T-helper 17 cell (primary cell): ENCODE results near the gene SDK1. TPM values are rescaled to one million over a fixed set of nuclear protein-coding genes. Genes with fewer than 3 reads are reported as not detected.
A peak's percentile ranks its signal among the peaks of the same experiment; 100 is the strongest.

Experiments used
- ATAC-seq: fragments of 150-1000 bp; cut with Tn5 transposase; 2 replicates; pipeline ENCODE4 v1.10.0; 2021; ENCODE audit warnings: mild to moderate bottlenecking, moderate library complexity
- DNase-seq, 3 donors: peaks; one replicate each; pipeline versions ENCODE4 v3.0.0 to v3.0.0-alpha.2; 2020 to 2021
- H3K9me3 ChIP-seq: one replicate; pipeline ENCODE4 v1.7.0; 2013; ENCODE audit warnings: low read length, mild to moderate bottlenecking; ENCODE audit not compliant: control insufficient read depth, poor library complexity, severe bottlenecking
- H3K27ac Mint-ChIP-seq: one replicate; pipeline ENCODE4 v1.8.0; 2022; ENCODE audit warnings: mild to moderate bottlenecking, moderate library complexity, mixed read lengths
- H3K27me3 Mint-ChIP-seq: one replicate; pipeline ENCODE4 v1.8.0; 2022; ENCODE audit warnings: mixed read lengths
- H3K36me3 Mint-ChIP-seq: one replicate; pipeline ENCODE4 v1.8.0; 2022; ENCODE audit warnings: low read depth, mixed read lengths
- H3K4me1 Mint-ChIP-seq: one replicate; pipeline ENCODE4 v1.8.0; 2022; ENCODE audit warnings: mild to moderate bottlenecking, mixed read lengths
- H3K4me3 Mint-ChIP-seq: one replicate; pipeline ENCODE4 v1.8.0; 2022; ENCODE audit warnings: mild to moderate bottlenecking, moderate library complexity, mixed read lengths
- total RNA-seq, 4 donors: library from RNA in 2 of 4; stranded (reverse) in 2 of 4; gene quantifications; one replicate each; pipeline ENCODE4 v1.2.3 and lab custom pipeline; 2022 to 2026

The SDK1 gene
- total RNA-seq, 2 donors from 2014 or later, result 0.12 to 0.13 TPM

- H3K27me3 Mint-ChIP-seq, result peaks cover 43% of the 10 kb centered on the region
Observed at GRCh38 chr7:3893789-3894153, 592.7 kb downstream of the SDK1 start.

GRCh38 chr7:3895341-3896116 is 594.5 kb downstream of the SDK1 start:
- H3K27ac Mint-ChIP-seq, result no peak overlapping the region
- peaks cover 53% of the 10 kb centered on the region for H3K27me3 Mint-ChIP-seq
- no peaks in the 10 kb centered on the region for H3K36me3 Mint-ChIP-seq
- peaks cover 5% of the 10 kb centered on the region for H3K4me1 Mint-ChIP-seq
- H3K9me3 ChIP-seq, result no peaks in the 10 kb centered on the region
- H3K4me3 Mint-ChIP-seq, result no peak overlapping the region
- ATAC-seq (no peak), DNase-seq (no peak)

More at GRCh38 chr7:3893789-3894153, 592.7 kb downstream of the SDK1 start:
- DNase-seq (no peak), ATAC-seq (no peak)
- Mint-ChIP-seq H3K36me3 (no peaks in the 10 kb centered on the region), H3K4me1 (peaks cover 5% of the 10 kb centered on the region), H3K27ac (no peak overlapping the region), H3K4me3 (no peak overlapping the region)
- no peaks in the 10 kb centered on the region for H3K9me3 ChIP-seq

- ATAC-seq, result no peak
- no peaks in the 10 kb centered on the region for H3K9me3 ChIP-seq
- Mint-ChIP-seq H3K27ac (no peak overlapping the region), H3K4me1 (peaks cover 5% of the 10 kb centered on the region), H3K27me3 (peaks cover 58% of the 10 kb centered on the region), H3K4me3 (no peak overlapping the region), H3K36me3 (no peaks in the 10 kb centered on the region)
- no peak for DNase-seq
Observed at GRCh38 chr7:3896169-3896765, 595.2 kb downstream of the SDK1 start.

GRCh38 chr7:3897430-3898372 is 596.6 kb downstream of the SDK1 start:
- peak; percentile 69 for ATAC-seq

GRCh38 chr7:3899559-3899991 is 598.5 kb downstream of the SDK1 start:
- H3K4me3 Mint-ChIP-seq, result no peak overlapping the region
- peaks cover 50% of the 10 kb centered on the region for H3K27me3 Mint-ChIP-seq
- no peak for ATAC-seq

More at GRCh38 chr7:3897430-3898372, 596.6 kb downstream of the SDK1 start:
- H3K4me1 Mint-ChIP-seq, result peaks cover 5% of the 10 kb centered on the region
- H3K27me3 Mint-ChIP-seq, result peaks cover 54% of the 10 kb centered on the region
- H3K9me3 ChIP-seq, result no peaks in the 10 kb centered on the region
- no peaks in the 10 kb centered on the region for H3K36me3 Mint-ChIP-seq
- DNase-seq, result peak in 1 of 3 donors; percentile 27
- H3K4me3 Mint-ChIP-seq, result no peak overlapping the region
- no peak overlapping the region for H3K27ac Mint-ChIP-seq

GRCh38 chr7:3908153-3908552 is 607.1 kb downstream of the SDK1 start:
- H3K9me3 ChIP-seq, result no peaks in the 10 kb centered on the region
- Mint-ChIP-seq H3K27ac (no peak overlapping the region), H3K36me3 (no peaks in the 10 kb centered on the region), H3K4me3 (no peak overlapping the region), H3K27me3 (peaks cover 67% of the 10 kb centered on the region), H3K4me1 (no peaks in the 10 kb centered on the region)
- DNase-seq (no peak), ATAC-seq (no peak)

More at GRCh38 chr7:3899559-3899991, 598.5 kb downstream of the SDK1 start:
- H3K9me3 ChIP-seq, result no peaks in the 10 kb centered on the region
- H3K27ac Mint-ChIP-seq, result no peak overlapping the region
- no peaks in the 10 kb centered on the region for H3K36me3 Mint-ChIP-seq
- no peak for DNase-seq
- H3K4me1 Mint-ChIP-seq, result peaks cover 5% of the 10 kb centered on the region

- no peak overlapping the region for H3K27ac Mint-ChIP-seq
- H3K27me3 Mint-ChIP-seq, result peaks cover 65% of the 10 kb centered on the region
- no peaks in the 10 kb centered on the region for H3K36me3 Mint-ChIP-seq
- H3K4me3 Mint-ChIP-seq, result no peak overlapping the region
- DNase-seq, result no peak
- H3K9me3 ChIP-seq, result no peaks in the 10 kb centered on the region
- no peak for ATAC-seq
- no peaks in the 10 kb centered on the region for H3K4me1 Mint-ChIP-seq
Observed at GRCh38 chr7:3909128-3909527, 608.1 kb downstream of the SDK1 start.

- H3K9me3 ChIP-seq, result no peaks in the 10 kb centered on the region
- Mint-ChIP-seq H3K36me3 (no peaks in the 10 kb centered on the region), H3K4me1 (no peaks in the 10 kb centered on the region), H3K27ac (no peak overlapping the region), H3K4me3 (no peak overlapping the region), H3K27me3 (peaks cover 69% of the 10 kb centered on the region)
- no peak for DNase-seq
- ATAC-seq, result no peak
Observed at GRCh38 chr7:3910054-3910453, 609.0 kb downstream of the SDK1 start.

GRCh38 chr7:3911685-3912084 is 610.6 kb downstream of the SDK1 start:
- Mint-ChIP-seq H3K4me1 (no peaks in the 10 kb centered on the region), H3K27me3 (peaks cover 62% of the 10 kb centered on the region), H3K27ac (no peak overlapping the region), H3K4me3 (peak overlapping the region; percentile 43), H3K36me3 (no peaks in the 10 kb centered on the region)
- no peak for DNase-seq
- H3K9me3 ChIP-seq, result no peaks in the 10 kb centered on the region
- ATAC-seq, result no peak

GRCh38 chr7:3912291-3912690 is 611.2 kb downstream of the SDK1 start:
- ATAC-seq, result no peak
- H3K27ac Mint-ChIP-seq, result no peak overlapping the region
- no peaks in the 10 kb centered on the region for H3K9me3 ChIP-seq
- H3K4me3 Mint-ChIP-seq, result no peak overlapping the region
- H3K27me3 Mint-ChIP-seq, result peaks cover 59% of the 10 kb centered on the region
- no peaks in the 10 kb centered on the region for H3K4me1 Mint-ChIP-seq
- no peaks in the 10 kb centered on the region for H3K36me3 Mint-ChIP-seq
- no peak for DNase-seq

GRCh38 chr7:3914051-3914775 is 613.2 kb downstream of the SDK1 start:
- H3K27me3 Mint-ChIP-seq, result peaks cover 41% of the 10 kb centered on the region
- H3K4me3 Mint-ChIP-seq, result no peak overlapping the region
- peaks cover 3% of the 10 kb centered on the region for H3K4me1 Mint-ChIP-seq
- H3K36me3 Mint-ChIP-seq, result no peaks in the 10 kb centered on the region
- no peak for ATAC-seq
- H3K27ac Mint-ChIP-seq, result no peak overlapping the region
- no peaks in the 10 kb centered on the region for H3K9me3 ChIP-seq
- no peak for DNase-seq

- Mint-ChIP-seq H3K4me3 (no peak overlapping the region), H3K36me3 (no peaks in the 10 kb centered on the region), H3K4me1 (peaks cover 3% of the 10 kb centered on the region), H3K27ac (no peak overlapping the region), H3K27me3 (peaks cover 34% of the 10 kb centered on the region)
- no peaks in the 10 kb centered on the region for H3K9me3 ChIP-seq
- DNase-seq (no peak), ATAC-seq (no peak)
Observed at GRCh38 chr7:3915337-3915878, 614.4 kb downstream of the SDK1 start.
